ENCODE data around the gene ATG10. TPM values are rescaled to one million over a fixed set of nuclear protein-coding genes. Genes with fewer than 3 reads are reported as not detected.
A peak's percentile ranks its signal among the peaks of the same experiment; 100 is the strongest.

The ATG10 gene
- total and polyA plus RNA-seq, 2 of the 13 experiments (the other 11 are each of a cell fraction or from before 2014, with no cell fraction given) = 2.0 to 5.7 TPM

GRCh38 chr5:81980160-81980559 lies 8.3 kb downstream of the ATG10 start:
- in situ Hi-C loops (cut with HindIII; ENCODE audit: extremely low pct_ligation_motif_present, low pct_unique_long_range_greater_than_20kb) = no loop called here
- WGBS (ENCODE audit: low lambda C conversion rate) = 72% methylated on average over 3 of the region's 3 CpGs
- ATAC-seq (no peak), DNase-seq (ENCODE audit: low spot score) (no peak), FAIRE-seq (no peak)
- Histone ChIP-seq H3K4me2 (ENCODE audit: low read depth, low read length) (no peak overlapping the region), H3K27ac (ENCODE audit: extremely low read length, insufficient read depth, low read length) (no peak overlapping the region), H3K4me3 (replicated peaks in 1 of 3; ENCODE audit: insufficient read depth in 1 of 3, low read depth in 2 of 3, low read length in 3 of 3) (no peak overlapping the region), H3K36me3 (replicated peaks in 1 of 2; ENCODE audit: control insufficient read depth in 1 of 2, insufficient read depth in 2 of 2, low read length in 2 of 2) (no peaks in the 10 kb centered on the region; a peak in 1 of 5 replicates), H3K9me3 (ENCODE audit: low read length) (no peaks in the 10 kb centered on the region), H2AFZ (ENCODE audit: low read length) (no peak overlapping the region), H4K20me1 (ENCODE audit: insufficient read depth, low read length) (no peaks in the 10 kb centered on the region), H3K27me3 (ENCODE audit: control insufficient read depth in 1 of 2, insufficient read depth in 2 of 2, low read length in 2 of 2) (no peaks in the 10 kb centered on the region), H3K79me2 (ENCODE audit: insufficient read depth, low read length) (no peaks in the 10 kb centered on the region), H3K4me1 (ENCODE audit: insufficient read depth, low read length) (no peaks in the 10 kb centered on the region), H3K9ac (ENCODE audit: insufficient read depth, low read depth, low read length) (no peak overlapping the region)
- TF ChIP-seq CREB1 (IDR thresholded peaks at IDR 0.05) = no peak
- no peak for TF ChIP-seq CREB1 (CRISPR knock-in tag; IDR thresholded peaks at IDR 0.05)
- TF ChIP-seq ZNF670 (CRISPR knock-in tag; IDR thresholded peaks at IDR 0.05; ENCODE audit: borderline replicate concordance) = no peak
- ChIA-PET POLR2A (no interaction called here), CTCF (ENCODE audit: low intra/inter-chr PET ratio, low total read pairs) (no interaction called here)
- intact Hi-C loops (cut with micrococcal nuclease; ENCODE audit: unreplicated experiment) = no loop called here
- no TSS peak for BruUV-seq (replicated peaks)

GRCh38 chr5:81980598-81981260 lies 8.9 kb downstream of the ATG10 start:
- Histone ChIP-seq H3K4me2 (ENCODE audit: low read depth, low read length) (no peak overlapping the region), H3K27ac (ENCODE audit: extremely low read length, insufficient read depth, low read length) (no peak overlapping the region), H2AFZ (ENCODE audit: low read length) (no peak overlapping the region), H3K9me3 (ENCODE audit: low read length) (no peaks in the 10 kb centered on the region), H3K9ac (ENCODE audit: insufficient read depth, low read depth, low read length) (no peak overlapping the region), H3K27me3 (ENCODE audit: control insufficient read depth in 1 of 2, insufficient read depth in 2 of 2, low read length in 2 of 2) (no peaks in the 10 kb centered on the region), H3K79me2 (ENCODE audit: insufficient read depth, low read length) (no peaks in the 10 kb centered on the region), H4K20me1 (ENCODE audit: insufficient read depth, low read length) (no peaks in the 10 kb centered on the region), H3K4me1 (ENCODE audit: insufficient read depth, low read length) (no peaks in the 10 kb centered on the region), H3K4me3 (replicated peaks in 1 of 3; ENCODE audit: insufficient read depth in 1 of 3, low read depth in 2 of 3, low read length in 3 of 3) (no peak overlapping the region), H3K36me3 (replicated peaks in 1 of 2; ENCODE audit: control insufficient read depth in 1 of 2, insufficient read depth in 2 of 2, low read length in 2 of 2) (no peaks in the 10 kb centered on the region; a peak in 1 of 5 replicates)
- DNase-seq (ENCODE audit: low spot score) (no peak), ATAC-seq (no peak), FAIRE-seq (no peak)
- CTCF ChIA-PET (ENCODE audit: low intra/inter-chr PET ratio, low total read pairs) = no interaction called here
- intact Hi-C loops (cut with micrococcal nuclease; ENCODE audit: unreplicated experiment) (no loop called here), in situ Hi-C loops (cut with HindIII; ENCODE audit: extremely low pct_ligation_motif_present, low pct_unique_long_range_greater_than_20kb) (no loop called here)
- 98% methylated on average over 3 of the region's 3 CpGs for WGBS (ENCODE audit: low lambda C conversion rate)
- POLR2A ChIA-PET = no interaction called here
- TF ChIP-seq HNRNPUL1 (IDR thresholded peaks at IDR 0.05; ENCODE audit: low read depth, low read length) (no peak), RFX5 (IDR thresholded peaks at IDR 0.05; ENCODE audit: low read depth, low read length) (peak; percentile 75)
- BruUV-seq (replicated peaks) = no TSS peak
